B cell (primary cell): ENCODE data around the gene ZNF618. TPM values are rescaled to one million over a fixed set of nuclear protein-coding genes. Genes with fewer than 3 reads are reported as not detected.

Source experiments
- ATAC-seq: fragments of 200-7000 bp; cut with Tn5 transposase; one replicate; pipeline ENCODE4 v1.10.0; 2021; ENCODE audit warnings: low read depth, mild to moderate bottlenecking, moderate number of reproducible peaks, moderate library complexity
- CTCF ChIA-PET: fragments of 350-600 bp; sonication (Branson Sonifier 250); formaldehyde crosslinking; loops from one replicate; lab custom pipeline; 2021; ENCODE audit warnings: antibody characterized with exemption, inconsistent platforms; lab: Charles Lee
- POLR2A ChIA-PET: fragments of 350-600 bp; sonication (Branson Sonifier 250); formaldehyde crosslinking; loops from one replicate; lab custom pipeline; 2021; ENCODE audit warnings: antibody characterized with exemption; lab: Charles Lee
- DNase-seq: peaks from one replicate; pipeline ENCODE4 v3.0.0; 2013
- H2AFZ ChIP-seq: 2 replicates; pipeline ENCODE4 v1.6.1; 2012; ENCODE audit warnings: mild to moderate bottlenecking, low read depth, low read length; ENCODE audit not compliant: insufficient read depth, poor library complexity, severe bottlenecking
- H3K27ac ChIP-seq, 2 donors: 1 replicate in 1 of 2; 2 replicates in 1 of 2; pipeline ENCODE4 v1.5.1; 2012 to 2013; ENCODE audit warnings: low read length in 2 of 2, mild to moderate bottlenecking in 2 of 2, moderate library complexity in 1 of 2
- H3K27me3 ChIP-seq, 4 experiments: fragments of 200-600 bp in 1 of 4; sonication (generic) in 1 of 4; replicated peaks in 1 of 4; 1 replicate in 2 of 4; 2 replicates in 2 of 4; pipeline versions ENCODE4 v1.6.1 to v1.7.0; 2013 to 2016; ENCODE audit warnings: low read length in 3 of 4, mild to moderate bottlenecking in 2 of 4, mixed read lengths in 1 of 4, moderate library complexity in 1 of 4; ENCODE audit not compliant: insufficient read depth in 4 of 4, control insufficient read depth in 3 of 4; ENCODE audit errors: control extremely low read depth in 1 of 4
- H3K36me3 ChIP-seq, 2 experiments: replicated peaks in 1 of 2; 1 replicate in 1 of 2; 2 replicates in 1 of 2; pipeline versions ENCODE4 v1.6.1 to v1.7.1; 2013; ENCODE audit warnings: low read length in 1 of 2; ENCODE audit not compliant: insufficient read depth in 2 of 2, control insufficient read depth in 1 of 2; ENCODE audit errors: control extremely low read depth in 1 of 2, extremely low read depth in 1 of 2
- H3K4me1 ChIP-seq, 2 donors: fragments of 200-600 bp in 1 of 2; sonication (generic) in 1 of 2; 1 replicate in 1 of 2; 2 replicates in 1 of 2; pipeline versions ENCODE4 v1.5.1 to v1.6.1; 2013 to 2017; ENCODE audit warnings: low read length in 2 of 2; ENCODE audit not compliant: control insufficient read depth in 2 of 2, insufficient read depth in 2 of 2
- H3K4me2 ChIP-seq: replicated peaks from 2 replicates; pipeline ENCODE3; 2012; ENCODE audit warnings: mild to moderate bottlenecking, low read depth, low read length; ENCODE audit not compliant: poor library complexity, severe bottlenecking
- H3K4me3 ChIP-seq, 5 experiments: fragments of 200-600 bp in 1 of 5; sonication (generic) in 1 of 5; 1 replicate in 3 of 5; 2 replicates in 2 of 5; pipeline versions ENCODE4 v1.5.1 to v1.7.0; 2011 to 2016; ENCODE audit warnings: low read length in 4 of 5, mild to moderate bottlenecking in 4 of 5, low read depth in 2 of 5, control low read depth in 1 of 5, moderate library complexity in 1 of 5; ENCODE audit not compliant: insufficient read depth in 1 of 5; ENCODE audit errors: control extremely low read depth in 1 of 5, extremely low read depth in 1 of 5
- H3K79me2 ChIP-seq: fragments of 200-600 bp; sonication (generic); one replicate; pipeline ENCODE4 v1.6.0; 2016; ENCODE audit warnings: low read length; ENCODE audit not compliant: control insufficient read depth, insufficient read depth
- H3K9ac ChIP-seq: fragments of 200-600 bp; sonication (generic); 2 replicates; pipeline ENCODE4 v1.6.1; 2017; ENCODE audit warnings: mild to moderate bottlenecking, low read length, moderate library complexity
- H3K9me3 ChIP-seq, 3 donors: one replicate each; pipeline versions ENCODE4 v1.6.1 to v1.7.1; 2013; ENCODE audit warnings: low read length in 2 of 3; ENCODE audit not compliant: control insufficient read depth in 2 of 3, insufficient read depth in 1 of 3; ENCODE audit errors: control extremely low read depth in 1 of 3
- H4K20me1 ChIP-seq: 2 replicates; pipeline ENCODE4 v1.6.0; 2012; ENCODE audit warnings: mild to moderate bottlenecking, low read length; ENCODE audit not compliant: insufficient read depth, control insufficient read depth, poor library complexity, severe bottlenecking
- H3K27ac Mint-ChIP-seq: one replicate; pipeline ENCODE4 v1.8.0; 2021; ENCODE audit warnings: mixed read lengths
- H3K27me3 Mint-ChIP-seq: one replicate; pipeline ENCODE4 v1.8.0; 2021; ENCODE audit warnings: mixed read lengths
- H3K4me1 Mint-ChIP-seq: one replicate; pipeline ENCODE4 v1.8.0; 2021; ENCODE audit warnings: mixed read lengths
- H3K4me3 Mint-ChIP-seq: one replicate; pipeline ENCODE4 v1.8.0; 2021; ENCODE audit warnings: mixed read lengths
- H3K9me3 Mint-ChIP-seq: one replicate; pipeline ENCODE4 v1.8.0; 2022; ENCODE audit warnings: mixed read lengths; ENCODE audit not compliant: insufficient read depth
- EZH2 ChIP-seq: IDR thresholded peaks from 2 replicates; pipeline ENCODE4 v1.6.1; 2012; ENCODE audit warnings: borderline replicate concordance, low read depth, mild to moderate bottlenecking, moderate library complexity, low read length; ENCODE audit not compliant: insufficient read depth, poor library complexity, severe bottlenecking
- WGBS: methylation state at CpG from one replicate; pipeline ENCODE4 v1.1.5; 2013; ENCODE audit warnings: missing lambda C conversion rate; ENCODE audit not compliant: insufficient coverage; 5-methylcytosine and 5-hydroxymethylcytosine counted together
- intact Hi-C: fragments of 100-400 bp; cut with micrococcal nuclease; formaldehyde crosslinking; loops from one replicate; pipeline ENCODE4 v1.10.0; 2022
- polyA plus RNA-seq: library from polyadenylated mRNA; depleted of rRNA; stranded (reverse); fragments of >200 nt; gene quantifications from 2 replicates; pipeline ENCODE4 v1.2.3, GENCODE V29; 2012
- total RNA-seq, 2 donors: library from RNA; stranded (reverse); fragments of 120-200 nt in 1 of 2; gene quantifications; 1 replicate in 1 of 2; 2 replicates in 1 of 2; pipeline versions ENCODE4 v1.2.3 to v1.2.4, GENCODE V29; 2013 to 2022
- TF ChIP-seq, protein P1 (sequence below): fragments of 200-600 bp; IDR thresholded peaks from one replicate; pipeline ENCODE4 v1.8.0; 2022; ENCODE audit warnings: antibody characterized with exemption, mild to moderate bottlenecking

The ZNF618 gene
- total and polyA plus RNA-seq, 2 donors (not counting 1 experiment from before 2014, with no cell fraction given): 1.4 to 2.5 TPM

GRCh38 chr9:113844466-113844865, 31.6 kb upstream of the ZNF618 start:
- CTCF ChIA-PET: no interaction called here
- no peak overlapping the region for H3K27ac ChIP-seq
- TF ChIP-seq, protein P1, sequence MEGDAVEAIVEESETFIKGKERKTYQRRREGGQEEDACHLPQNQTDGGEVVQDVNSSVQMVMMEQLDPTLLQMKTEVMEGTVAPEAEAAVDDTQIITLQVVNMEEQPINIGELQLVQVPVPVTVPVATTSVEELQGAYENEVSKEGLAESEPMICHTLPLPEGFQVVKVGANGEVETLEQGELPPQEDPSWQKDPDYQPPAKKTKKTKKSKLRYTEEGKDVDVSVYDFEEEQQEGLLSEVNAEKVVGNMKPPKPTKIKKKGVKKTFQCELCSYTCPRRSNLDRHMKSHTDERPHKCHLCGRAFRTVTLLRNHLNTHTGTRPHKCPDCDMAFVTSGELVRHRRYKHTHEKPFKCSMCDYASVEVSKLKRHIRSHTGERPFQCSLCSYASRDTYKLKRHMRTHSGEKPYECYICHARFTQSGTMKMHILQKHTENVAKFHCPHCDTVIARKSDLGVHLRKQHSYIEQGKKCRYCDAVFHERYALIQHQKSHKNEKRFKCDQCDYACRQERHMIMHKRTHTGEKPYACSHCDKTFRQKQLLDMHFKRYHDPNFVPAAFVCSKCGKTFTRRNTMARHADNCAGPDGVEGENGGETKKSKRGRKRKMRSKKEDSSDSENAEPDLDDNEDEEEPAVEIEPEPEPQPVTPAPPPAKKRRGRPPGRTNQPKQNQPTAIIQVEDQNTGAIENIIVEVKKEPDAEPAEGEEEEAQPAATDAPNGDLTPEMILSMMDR: no peak

DNA sequence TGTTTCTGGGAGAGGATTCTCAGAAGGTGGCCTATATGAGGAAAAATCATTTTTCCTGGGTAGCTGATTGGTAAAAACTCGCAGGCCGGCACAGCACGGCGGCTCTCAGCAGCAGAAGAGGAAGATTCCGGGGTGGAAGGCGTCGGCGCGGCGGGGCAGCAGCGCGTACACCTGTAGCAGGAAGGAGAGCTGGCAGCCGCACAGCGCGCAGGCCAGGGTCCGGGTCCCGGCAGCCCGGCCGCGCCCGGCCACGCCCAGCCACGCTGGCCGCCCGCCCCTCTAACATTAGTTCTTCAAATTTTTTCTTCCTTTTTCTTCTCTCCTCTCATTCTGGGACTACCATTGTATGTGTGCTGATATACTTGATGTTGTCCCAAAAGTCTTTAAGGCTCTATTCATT, 24.8 kb upstream of the ZNF618 start:
- intact Hi-C loops: no loop called here
- peaks cover 0 to 4% (median 0%) of the 10 kb centered on the region in 4 experiments for H3K27me3 ChIP-seq
- no peaks in the 10 kb centered on the region for H3K36me3 ChIP-seq
- no peak for TF ChIP-seq EZH2
- TF ChIP-seq, protein P1: no peak
- H2AFZ ChIP-seq: no peak overlapping the region
- peaks cover 17% of the 10 kb centered on the region for H3K27me3 Mint-ChIP-seq
- no peak for DNase-seq
- no peak overlapping the region for H3K27ac Mint-ChIP-seq
- H3K79me2 ChIP-seq: no peaks in the 10 kb centered on the region
- H3K9me3 Mint-ChIP-seq: no peaks in the 10 kb centered on the region
- no peaks in the 10 kb centered on the region for H3K4me1 ChIP-seq
- 99% methylated on average over 9 of the region's 25 CpGs for WGBS
- H3K27ac ChIP-seq: no peak overlapping the region
- no peaks in the 10 kb centered on the region for H3K4me1 Mint-ChIP-seq
- no peak overlapping the region for H3K4me3 ChIP-seq
- ChIA-PET POLR2A (no interaction called here), CTCF (no interaction called here)
- no peaks in the 10 kb centered on the region for H4K20me1 ChIP-seq
- no peak for ATAC-seq
- H3K4me3 Mint-ChIP-seq: no peak overlapping the region
- H3K9ac ChIP-seq: no peak overlapping the region
- no peak overlapping the region for H3K4me2 ChIP-seq
- H3K9me3 ChIP-seq: peaks cover 0 to 3% (median 2%) of the 10 kb centered on the region in 3 donors

More at GRCh38 chr9:113844466-113844865, 31.6 kb upstream of the ZNF618 start:
- no peaks in the 10 kb centered on the region for H4K20me1 ChIP-seq
- intact Hi-C loops: no loop called here
- no peaks in the 10 kb centered on the region for H3K4me1 ChIP-seq
- ATAC-seq: no peak
- H3K27me3 ChIP-seq: no peaks in the 10 kb centered on the region
- H3K36me3 ChIP-seq: no peaks in the 10 kb centered on the region
- DNase-seq: no peak
- H3K9me3 ChIP-seq: no peaks in the 10 kb centered on the region
- no peaks in the 10 kb centered on the region for H3K79me2 ChIP-seq
- Mint-ChIP-seq H3K4me1 (no peaks in the 10 kb centered on the region), H3K9me3 (peaks cover 5% of the 10 kb centered on the region), H3K27me3 (peaks cover 3% of the 10 kb centered on the region), H3K4me3 (no peak overlapping the region), H3K27ac (no peak overlapping the region)
- H3K9ac ChIP-seq: no peak overlapping the region
- H3K4me2 ChIP-seq: no peak overlapping the region
- POLR2A ChIA-PET: no interaction called here
- no peak overlapping the region for H3K4me3 ChIP-seq
- no peak overlapping the region for H2AFZ ChIP-seq
- no CpG with 5 or more reads among the region's 1 CpG for WGBS
